ENCODE measurements around the gene KIAA2012.

DNA sequence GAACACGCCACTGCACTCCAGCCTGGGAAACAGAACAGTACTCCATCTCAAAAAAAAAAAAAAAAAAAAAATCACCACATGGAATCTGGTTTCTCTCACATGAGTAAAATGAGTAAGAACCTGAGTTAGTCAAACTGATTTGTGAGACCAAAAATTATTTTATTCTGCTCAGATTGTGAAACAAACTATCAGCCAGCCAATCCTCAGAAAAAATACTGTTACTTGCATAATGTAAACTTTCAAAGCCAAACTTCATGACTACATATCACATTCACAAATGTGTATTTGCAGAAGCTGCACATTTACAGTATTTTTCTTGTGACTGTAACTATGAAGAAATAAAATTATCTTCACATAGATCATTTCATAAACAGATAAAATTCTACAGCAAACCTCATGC is 142.1 kb downstream of the KIAA2012 start:
- TF ChIP-seq, protein P1, sequence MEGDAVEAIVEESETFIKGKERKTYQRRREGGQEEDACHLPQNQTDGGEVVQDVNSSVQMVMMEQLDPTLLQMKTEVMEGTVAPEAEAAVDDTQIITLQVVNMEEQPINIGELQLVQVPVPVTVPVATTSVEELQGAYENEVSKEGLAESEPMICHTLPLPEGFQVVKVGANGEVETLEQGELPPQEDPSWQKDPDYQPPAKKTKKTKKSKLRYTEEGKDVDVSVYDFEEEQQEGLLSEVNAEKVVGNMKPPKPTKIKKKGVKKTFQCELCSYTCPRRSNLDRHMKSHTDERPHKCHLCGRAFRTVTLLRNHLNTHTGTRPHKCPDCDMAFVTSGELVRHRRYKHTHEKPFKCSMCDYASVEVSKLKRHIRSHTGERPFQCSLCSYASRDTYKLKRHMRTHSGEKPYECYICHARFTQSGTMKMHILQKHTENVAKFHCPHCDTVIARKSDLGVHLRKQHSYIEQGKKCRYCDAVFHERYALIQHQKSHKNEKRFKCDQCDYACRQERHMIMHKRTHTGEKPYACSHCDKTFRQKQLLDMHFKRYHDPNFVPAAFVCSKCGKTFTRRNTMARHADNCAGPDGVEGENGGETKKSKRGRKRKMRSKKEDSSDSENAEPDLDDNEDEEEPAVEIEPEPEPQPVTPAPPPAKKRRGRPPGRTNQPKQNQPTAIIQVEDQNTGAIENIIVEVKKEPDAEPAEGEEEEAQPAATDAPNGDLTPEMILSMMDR (IDR thresholded peaks at IDR 0.05; ENCODE audit: low read depth, low read length, poor library complexity, severe bottlenecking), result no peak
- no peak for TF ChIP-seq EZH2phosphoT487 (IDR thresholded peaks at IDR 0.05; ENCODE audit: borderline replicate concordance, low read length)
